Glutamatergic neuron (in vitro differentiated cells): ENCODE results near the gene PCDH9. TPM values are rescaled to one million over a fixed set of nuclear protein-coding genes. Genes with fewer than 3 reads are reported as not detected.

ENCODE experiments used
- DNase-seq: peaks from one replicate; pipeline ENCODE4 v3.0.0; 2022
- H3K27ac Mint-ChIP-seq: one replicate; pipeline ENCODE4 v1.8.0; 2020; ENCODE audit warnings: mild to moderate bottlenecking, mixed read lengths, inconsistent platforms; ENCODE audit not compliant: unreplicated experiment
- H3K27me3 Mint-ChIP-seq: one replicate; pipeline ENCODE4 v1.8.0; 2020; ENCODE audit warnings: mild to moderate bottlenecking, moderate library complexity, mixed read lengths, inconsistent platforms; ENCODE audit not compliant: unreplicated experiment
- H3K36me3 Mint-ChIP-seq: one replicate; pipeline ENCODE4 v1.8.0; 2020; ENCODE audit warnings: mild to moderate bottlenecking, mixed read lengths, inconsistent platforms; ENCODE audit not compliant: unreplicated experiment
- H3K4me1 Mint-ChIP-seq: one replicate; pipeline ENCODE4 v1.8.0; 2020; ENCODE audit warnings: mild to moderate bottlenecking, low read depth, mixed read lengths, inconsistent platforms; ENCODE audit not compliant: unreplicated experiment
- H3K4me3 Mint-ChIP-seq: one replicate; pipeline ENCODE4 v1.8.0; 2020; ENCODE audit warnings: mild to moderate bottlenecking, mixed read lengths, inconsistent platforms; ENCODE audit not compliant: unreplicated experiment
- H3K9me3 Mint-ChIP-seq: one replicate; pipeline ENCODE4 v1.8.0; 2020; ENCODE audit warnings: mild to moderate bottlenecking, moderate library complexity, mixed read lengths, inconsistent platforms; ENCODE audit not compliant: unreplicated experiment
- total RNA-seq: library from RNA; stranded (reverse); fragmentation: NEBNext Ultra II Directional; extraction: Animal tissue kit (Norgen Biotek cat#: 25700); gene quantifications from one replicate; pipeline ENCODE4 v1.2.1, GENCODE V29; 2021; ENCODE audit not compliant: unreplicated experiment
- TF ChIP-seq, protein P1 (sequence below): fragments of 200-600 bp; sonication (generic); IDR thresholded peaks from one replicate; pipeline ENCODE4 v1.5.0; 2021; ENCODE audit not compliant: partially characterized antibody, unreplicated experiment

Gene PCDH9
- total RNA-seq, 1 donor from 2014 or later: 43.3 TPM

DNA sequence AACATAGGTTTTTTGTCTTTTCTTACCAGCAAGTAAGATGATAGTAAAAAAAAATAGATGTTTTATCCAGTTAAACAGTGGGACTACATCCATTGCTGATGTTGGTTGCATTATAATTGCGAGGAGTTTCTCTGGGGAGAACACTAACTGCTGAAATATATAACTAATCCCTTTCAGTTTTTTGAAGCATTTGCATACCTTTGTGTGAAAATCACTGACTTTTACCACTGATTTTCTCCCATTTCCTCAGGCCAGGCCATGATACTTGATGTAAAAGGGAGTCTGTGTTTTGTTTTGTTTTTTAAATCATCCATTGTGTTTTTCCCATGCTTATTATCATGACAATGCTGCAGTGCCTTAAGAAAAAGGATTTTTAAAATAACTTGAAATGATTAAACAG is 699.5 kb downstream of the PCDH9 start:
- no peak overlapping the region for H3K27ac Mint-ChIP-seq
- no peak overlapping the region for H3K4me3 Mint-ChIP-seq

DNA sequence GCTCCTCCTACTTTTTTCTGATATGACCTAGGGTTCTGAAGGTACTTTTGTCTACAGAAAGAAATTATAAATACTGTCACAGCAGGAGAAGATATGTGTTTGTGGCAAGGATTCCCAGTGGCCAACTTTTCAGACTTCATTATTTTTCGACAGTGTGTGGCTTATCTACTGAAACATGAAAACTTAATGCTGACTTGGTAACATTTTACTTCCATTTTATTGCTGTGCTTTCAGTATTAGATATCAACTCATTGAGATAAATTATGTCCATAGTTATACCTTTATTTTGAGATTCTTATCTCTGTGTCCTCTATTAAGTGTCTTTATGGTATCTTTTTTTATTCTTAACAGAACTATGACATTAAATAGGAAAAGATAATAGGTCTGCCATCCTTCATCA is 700.0 kb downstream of the PCDH9 start:
- no peak for DNase-seq
- peaks cover 15% of the 10 kb centered on the region for H3K4me1 Mint-ChIP-seq
- no peaks in the 10 kb centered on the region for H3K27me3 Mint-ChIP-seq
- TF ChIP-seq, protein P1, sequence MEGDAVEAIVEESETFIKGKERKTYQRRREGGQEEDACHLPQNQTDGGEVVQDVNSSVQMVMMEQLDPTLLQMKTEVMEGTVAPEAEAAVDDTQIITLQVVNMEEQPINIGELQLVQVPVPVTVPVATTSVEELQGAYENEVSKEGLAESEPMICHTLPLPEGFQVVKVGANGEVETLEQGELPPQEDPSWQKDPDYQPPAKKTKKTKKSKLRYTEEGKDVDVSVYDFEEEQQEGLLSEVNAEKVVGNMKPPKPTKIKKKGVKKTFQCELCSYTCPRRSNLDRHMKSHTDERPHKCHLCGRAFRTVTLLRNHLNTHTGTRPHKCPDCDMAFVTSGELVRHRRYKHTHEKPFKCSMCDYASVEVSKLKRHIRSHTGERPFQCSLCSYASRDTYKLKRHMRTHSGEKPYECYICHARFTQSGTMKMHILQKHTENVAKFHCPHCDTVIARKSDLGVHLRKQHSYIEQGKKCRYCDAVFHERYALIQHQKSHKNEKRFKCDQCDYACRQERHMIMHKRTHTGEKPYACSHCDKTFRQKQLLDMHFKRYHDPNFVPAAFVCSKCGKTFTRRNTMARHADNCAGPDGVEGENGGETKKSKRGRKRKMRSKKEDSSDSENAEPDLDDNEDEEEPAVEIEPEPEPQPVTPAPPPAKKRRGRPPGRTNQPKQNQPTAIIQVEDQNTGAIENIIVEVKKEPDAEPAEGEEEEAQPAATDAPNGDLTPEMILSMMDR: no peak
- H3K9me3 Mint-ChIP-seq: peaks cover 1% of the 10 kb centered on the region
- H3K27ac Mint-ChIP-seq: no peak overlapping the region
- H3K4me3 Mint-ChIP-seq: no peak overlapping the region
- no peaks in the 10 kb centered on the region for H3K36me3 Mint-ChIP-seq

More for the DNA sequence above, 699.5 kb downstream of the PCDH9 start:
- H3K9me3 Mint-ChIP-seq: peaks cover 1% of the 10 kb centered on the region
- TF ChIP-seq, protein P1: no peak
- no peaks in the 10 kb centered on the region for H3K27me3 Mint-ChIP-seq
- H3K4me1 Mint-ChIP-seq: peaks cover 15% of the 10 kb centered on the region
- no peak for DNase-seq
- no peaks in the 10 kb centered on the region for H3K36me3 Mint-ChIP-seq

DNA sequence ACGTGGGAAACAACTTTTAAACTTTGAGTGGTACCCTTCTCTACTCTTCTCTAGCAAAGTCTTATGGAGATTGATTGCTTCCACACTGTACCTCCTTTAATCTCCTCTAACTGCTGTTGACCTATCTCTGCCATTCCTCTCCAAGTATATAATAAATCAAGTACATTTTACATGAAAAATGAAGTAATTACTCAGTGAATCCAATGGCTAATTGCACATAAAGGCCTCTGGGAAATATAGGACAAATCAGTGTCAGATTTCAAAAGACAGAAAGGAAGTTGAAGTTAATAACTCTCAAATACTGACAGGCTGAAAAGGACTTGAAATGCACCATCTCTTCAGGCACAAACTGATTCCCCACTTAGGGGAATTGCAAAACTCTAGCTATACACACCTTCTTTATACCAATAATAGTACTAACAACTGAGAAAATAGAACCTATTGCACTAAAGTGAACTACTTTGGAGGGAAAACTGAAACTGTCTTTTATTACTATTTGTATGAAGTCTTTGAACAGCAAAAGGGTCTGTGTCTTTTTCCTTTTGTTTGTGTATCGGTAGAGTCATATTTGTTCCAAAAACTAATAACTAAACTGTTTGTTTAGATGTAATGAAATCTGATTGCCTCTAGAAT is 701.1 kb downstream of the PCDH9 start:
- no peaks in the 10 kb centered on the region for H3K27me3 Mint-ChIP-seq
- TF ChIP-seq, protein P1: no peak
- no peak for DNase-seq
- peaks cover 1% of the 10 kb centered on the region for H3K9me3 Mint-ChIP-seq
- H3K4me1 Mint-ChIP-seq: peaks cover 10% of the 10 kb centered on the region
- H3K27ac Mint-ChIP-seq: no peak overlapping the region
- H3K4me3 Mint-ChIP-seq: no peak overlapping the region
- H3K36me3 Mint-ChIP-seq: no peaks in the 10 kb centered on the region

DNA sequence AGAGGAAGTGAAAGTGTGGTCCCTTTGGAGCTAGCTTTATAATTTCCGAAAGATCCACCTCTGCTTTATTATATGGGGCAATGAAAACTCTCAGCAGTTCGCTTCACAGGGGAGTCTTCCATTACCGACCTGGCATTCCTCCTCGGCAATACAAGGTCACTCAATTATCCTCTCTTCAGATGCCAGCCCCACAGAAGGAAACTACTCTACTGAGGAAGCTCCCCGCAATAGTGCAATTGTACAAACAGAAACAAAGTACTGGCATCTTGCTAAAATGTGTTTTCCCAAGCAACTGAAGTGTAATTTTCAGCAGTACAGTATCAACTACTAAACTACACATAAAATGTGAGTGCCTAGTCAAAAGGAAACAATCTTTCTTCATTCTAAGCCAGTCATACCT is 702.0 kb downstream of the PCDH9 start:
- TF ChIP-seq, protein P1: no peak
- no peak overlapping the region for H3K27ac Mint-ChIP-seq

DNA sequence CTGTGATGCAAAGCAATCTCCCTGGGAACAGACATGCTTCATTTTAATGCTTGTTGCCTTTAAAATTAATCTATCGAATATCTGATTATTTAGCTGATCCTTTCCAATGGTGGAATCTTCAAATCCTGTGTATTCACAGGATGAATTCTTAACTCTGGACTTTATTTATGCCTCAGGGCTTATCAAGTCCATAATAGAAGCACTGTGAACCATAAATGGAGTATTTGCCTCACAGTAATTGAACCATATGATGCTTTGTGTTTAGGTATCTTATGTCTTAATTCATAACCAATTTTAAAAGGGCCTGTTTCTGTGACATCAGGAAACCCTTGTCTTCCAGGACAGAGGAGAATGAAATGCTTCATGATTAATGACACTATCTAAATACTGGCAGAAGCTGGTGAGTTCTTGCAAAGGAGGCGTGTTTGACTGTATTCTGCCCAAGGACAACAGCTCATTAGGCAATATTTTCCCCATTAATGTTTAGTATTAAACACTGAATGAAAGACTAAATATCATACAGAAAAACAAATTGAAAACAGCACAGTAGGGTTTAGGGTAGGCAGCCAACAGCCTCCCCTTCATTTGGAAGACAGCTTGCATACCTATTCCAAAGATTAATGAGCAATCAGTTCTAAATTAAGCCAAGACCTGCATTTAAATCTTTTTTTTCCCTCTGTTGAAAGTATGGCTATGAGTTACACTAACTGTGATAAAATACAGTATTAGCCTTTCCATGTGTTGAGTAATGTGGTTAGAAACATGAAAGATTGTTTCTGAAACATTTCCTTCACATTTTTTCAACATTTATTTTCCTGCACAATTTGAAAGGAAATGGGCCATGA is 709.4 kb downstream of the PCDH9 start:
- H3K27me3 Mint-ChIP-seq: peaks cover 2% of the 10 kb centered on the region
- no peak overlapping the region for H3K27ac Mint-ChIP-seq
- DNase-seq: no peak
- H3K4me1 Mint-ChIP-seq: peaks cover 14% of the 10 kb centered on the region
- no peaks in the 10 kb centered on the region for H3K9me3 Mint-ChIP-seq
- H3K4me3 Mint-ChIP-seq: no peak overlapping the region
- no peaks in the 10 kb centered on the region for H3K36me3 Mint-ChIP-seq
- TF ChIP-seq, protein P1: no peak

More for the DNA sequence above, 702.0 kb downstream of the PCDH9 start:
- Mint-ChIP-seq H3K36me3 (no peaks in the 10 kb centered on the region), H3K9me3 (peaks cover 1% of the 10 kb centered on the region), H3K27me3 (no peaks in the 10 kb centered on the region), H3K4me3 (no peak overlapping the region), H3K4me1 (peaks cover 10% of the 10 kb centered on the region)
- no peak for DNase-seq
